Measurements from ENCODE around the gene BCAS3. TPM values are rescaled to one million over a fixed set of nuclear protein-coding genes. Genes with fewer than 3 reads are reported as not detected.
A peak's percentile ranks its signal among the peaks of the same experiment; 100 is the strongest.

BCAS3 gene
- total RNA-seq, 4 donors from 2014 or later = 41.0 to 81.4 (median 45.6) TPM

DNA sequence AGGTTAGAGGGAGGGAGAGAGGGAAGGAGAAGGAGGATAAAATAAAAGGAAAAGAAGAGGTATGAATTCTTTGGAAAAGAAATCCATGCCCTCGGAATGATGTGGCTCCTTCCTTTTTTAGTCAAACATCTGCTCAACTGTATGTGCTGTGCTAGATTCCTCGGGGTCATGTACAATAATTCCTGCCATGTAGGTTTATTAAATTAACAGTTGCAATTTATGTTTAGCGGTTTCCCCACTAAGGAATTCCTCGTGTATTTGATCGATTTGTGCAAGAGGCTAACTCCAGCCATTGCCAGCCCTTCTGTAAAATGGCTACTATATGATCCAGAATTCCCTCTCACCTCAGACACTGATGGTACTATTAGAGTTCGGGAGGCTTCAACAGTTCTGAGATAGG lies 639.0 kb downstream of the BCAS3 start:
- no peak for TF ChIP-seq EP300 (IDR thresholded peaks at IDR 0.05)
- TF ChIP-seq, protein P1, sequence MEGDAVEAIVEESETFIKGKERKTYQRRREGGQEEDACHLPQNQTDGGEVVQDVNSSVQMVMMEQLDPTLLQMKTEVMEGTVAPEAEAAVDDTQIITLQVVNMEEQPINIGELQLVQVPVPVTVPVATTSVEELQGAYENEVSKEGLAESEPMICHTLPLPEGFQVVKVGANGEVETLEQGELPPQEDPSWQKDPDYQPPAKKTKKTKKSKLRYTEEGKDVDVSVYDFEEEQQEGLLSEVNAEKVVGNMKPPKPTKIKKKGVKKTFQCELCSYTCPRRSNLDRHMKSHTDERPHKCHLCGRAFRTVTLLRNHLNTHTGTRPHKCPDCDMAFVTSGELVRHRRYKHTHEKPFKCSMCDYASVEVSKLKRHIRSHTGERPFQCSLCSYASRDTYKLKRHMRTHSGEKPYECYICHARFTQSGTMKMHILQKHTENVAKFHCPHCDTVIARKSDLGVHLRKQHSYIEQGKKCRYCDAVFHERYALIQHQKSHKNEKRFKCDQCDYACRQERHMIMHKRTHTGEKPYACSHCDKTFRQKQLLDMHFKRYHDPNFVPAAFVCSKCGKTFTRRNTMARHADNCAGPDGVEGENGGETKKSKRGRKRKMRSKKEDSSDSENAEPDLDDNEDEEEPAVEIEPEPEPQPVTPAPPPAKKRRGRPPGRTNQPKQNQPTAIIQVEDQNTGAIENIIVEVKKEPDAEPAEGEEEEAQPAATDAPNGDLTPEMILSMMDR (IDR thresholded peaks at IDR 0.05) = no peak
- no peak for TF ChIP-seq POLR2A (IDR thresholded peaks at IDR 0.05)
- TF ChIP-seq POLR2AphosphoS5 (IDR thresholded peaks at IDR 0.05) = no peak
- no peaks in the 10 kb centered on the region for H3K36me3 ChIP-seq
- 89% methylated on average over 6 of the region's 6 CpGs for whole genome bisulfite sequencing
- H3K27ac ChIP-seq = no peak overlapping the region
- peaks cover 23% of the 10 kb centered on the region for H3K4me1 ChIP-seq
- H3K9me3 ChIP-seq = no peaks in the 10 kb centered on the region
- no peaks in the 10 kb centered on the region for H3K27me3 ChIP-seq
- DNase-seq (ENCODE audit: low spot score in 2 of 2) = no peak
- no peak overlapping the region for H3K4me3 ChIP-seq

DNA sequence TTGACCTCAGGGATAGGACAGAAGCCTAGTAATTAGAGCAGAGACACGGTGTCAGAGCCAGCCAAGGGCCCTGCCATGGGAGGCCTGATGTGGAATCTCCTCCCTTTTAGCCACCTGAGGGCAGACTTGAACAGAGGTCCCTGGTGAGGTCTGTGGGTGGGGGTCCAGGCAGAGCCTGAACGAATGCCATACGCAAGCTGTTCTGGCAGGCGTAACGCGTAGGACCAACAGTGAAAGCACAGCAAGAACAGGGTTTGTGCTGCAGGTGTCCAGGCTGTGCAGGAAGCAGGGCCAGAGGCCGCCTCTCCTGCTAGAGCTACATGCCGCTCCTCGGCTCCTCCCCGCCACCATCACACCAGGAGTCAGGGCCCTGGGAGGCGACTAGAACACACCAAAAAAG lies 640.1 kb downstream of the BCAS3 start:
- WGBS = 98% methylated on average over 11 of the region's 11 CpGs
- H3K4me1 ChIP-seq = peaks cover 23% of the 10 kb centered on the region
- H3K9me3 ChIP-seq = no peaks in the 10 kb centered on the region
- no peaks in the 10 kb centered on the region for H3K36me3 ChIP-seq
- H3K27ac ChIP-seq = no peak overlapping the region
- DNase-seq (ENCODE audit: low spot score in 2 of 2) = no peak
- H3K4me3 ChIP-seq = no peak overlapping the region
- TF ChIP-seq POLR2A (IDR thresholded peaks at IDR 0.05) = no peak
- H3K27me3 ChIP-seq = no peaks in the 10 kb centered on the region

DNA sequence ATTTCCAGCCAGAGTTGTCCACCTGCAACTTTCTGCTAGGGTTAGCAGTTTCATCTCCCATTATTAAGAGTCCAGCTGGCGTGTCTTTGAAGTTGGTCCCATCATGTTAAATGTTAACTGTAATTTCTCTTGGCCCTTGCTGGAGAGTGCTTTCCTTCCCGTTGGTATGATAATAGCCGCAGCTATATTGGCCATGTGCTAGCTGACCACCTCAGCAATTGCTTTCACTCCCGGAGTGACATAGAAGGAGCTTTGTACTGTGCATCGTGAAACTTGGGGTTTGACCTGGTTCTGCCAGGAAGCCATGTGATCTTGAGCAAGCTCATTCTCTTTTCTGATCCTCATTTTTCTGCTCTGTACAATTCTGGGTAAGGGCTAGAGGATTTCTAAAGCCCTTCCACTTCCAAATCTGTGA lies 641.0 kb downstream of the BCAS3 start:
- H3K27ac ChIP-seq = no peak overlapping the region
- no peaks in the 10 kb centered on the region for H3K9me3 ChIP-seq
- TF ChIP-seq, protein P1 (IDR thresholded peaks at IDR 0.05) = no peak
- TF ChIP-seq POLR2AphosphoS5 (IDR thresholded peaks at IDR 0.05) (no peak), POLR2A (IDR thresholded peaks at IDR 0.05) (no peak), EP300 (IDR thresholded peaks at IDR 0.05) (no peak)
- no peaks in the 10 kb centered on the region for H3K36me3 ChIP-seq
- peaks cover 22% of the 10 kb centered on the region for H3K4me1 ChIP-seq
- DNase-seq (ENCODE audit: low spot score in 2 of 2) = no peak
- H3K27me3 ChIP-seq = no peaks in the 10 kb centered on the region
- WGBS = 84% methylated on average over 5 of the region's 5 CpGs
- H3K4me3 ChIP-seq = no peak overlapping the region

DNA sequence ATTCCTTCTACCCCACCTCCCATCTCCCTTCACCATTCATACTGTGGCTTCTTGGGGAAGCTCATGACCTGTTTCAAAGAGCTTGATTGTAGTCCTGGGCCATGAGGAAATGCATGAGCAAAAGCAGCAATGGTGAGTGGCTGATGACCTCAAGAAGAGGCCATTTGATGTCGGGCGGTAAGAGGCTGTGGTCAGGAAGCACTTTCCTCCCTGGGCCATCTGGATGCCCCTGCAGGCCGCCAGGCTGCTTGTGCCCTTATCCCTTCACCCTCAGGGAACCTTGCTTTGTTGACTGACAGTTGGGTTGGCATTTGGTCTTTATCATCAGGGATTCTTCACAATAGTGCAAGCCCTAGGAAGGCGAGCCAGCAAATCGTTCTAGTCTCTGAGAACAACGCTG lies 643.7 kb downstream of the BCAS3 start:
- TF ChIP-seq, protein P1 (IDR thresholded peaks at IDR 0.05) = no peak
- TF ChIP-seq EP300 (IDR thresholded peaks at IDR 0.05) = no peak
- TF ChIP-seq POLR2AphosphoS5 (IDR thresholded peaks at IDR 0.05) = no peak
- no peak for TF ChIP-seq POLR2A (IDR thresholded peaks at IDR 0.05)
- H3K4me1 ChIP-seq = peaks cover 4% of the 10 kb centered on the region
- H3K27me3 ChIP-seq = no peaks in the 10 kb centered on the region
- no peak for DNase-seq (ENCODE audit: low spot score in 2 of 2)
- no peaks in the 10 kb centered on the region for H3K9me3 ChIP-seq
- H3K4me3 ChIP-seq = no peak overlapping the region
- H3K27ac ChIP-seq = no peak overlapping the region
- H3K36me3 ChIP-seq = no peaks in the 10 kb centered on the region
- whole genome bisulfite sequencing = 94% methylated on average over 6 of the region's 6 CpGs

DNA sequence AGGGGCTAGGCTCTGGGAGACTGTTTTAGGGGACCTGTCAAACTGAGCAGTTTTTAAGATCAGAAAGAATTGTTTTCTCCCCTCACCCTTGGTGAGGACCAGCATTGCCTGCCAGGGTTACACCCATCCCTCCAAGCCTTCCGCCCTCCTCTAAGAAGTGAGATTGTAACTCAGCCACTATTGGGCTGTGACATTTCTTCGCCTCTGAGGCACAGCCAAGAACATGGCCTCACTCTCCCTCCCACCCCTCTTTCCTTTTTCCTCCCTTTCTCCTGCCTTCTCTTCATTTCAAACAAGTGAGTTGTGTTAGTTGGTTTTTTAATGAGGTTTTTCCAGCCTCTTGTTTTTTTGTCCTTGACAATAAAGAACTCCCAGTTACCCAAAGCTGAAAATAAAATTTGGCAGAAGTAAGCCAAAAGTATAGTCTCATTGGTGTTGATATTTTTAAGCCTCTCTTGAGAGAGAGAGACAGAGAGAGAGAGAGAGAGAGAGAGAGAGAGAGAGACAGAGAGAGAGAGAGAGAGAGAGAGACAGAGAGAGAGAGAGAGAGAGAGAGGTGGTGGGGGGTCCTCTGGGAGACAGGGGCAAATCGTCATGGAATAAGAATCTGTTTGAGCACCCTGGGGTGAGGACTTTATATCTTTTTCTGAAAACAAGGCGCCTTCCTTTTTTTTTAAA lies 644.8 kb downstream of the BCAS3 start:
- Histone ChIP-seq H3K4me1 (peaks cover 4% of the 10 kb centered on the region), H3K36me3 (no peaks in the 10 kb centered on the region), H3K9me3 (no peaks in the 10 kb centered on the region), H3K4me3 (no peak overlapping the region), H3K27ac (peak overlapping the region; percentile 27), H3K27me3 (no peaks in the 10 kb centered on the region)
- no peak for TF ChIP-seq EP300 (IDR thresholded peaks at IDR 0.05)
- no peak for TF ChIP-seq POLR2AphosphoS5 (IDR thresholded peaks at IDR 0.05)
- TF ChIP-seq, protein P1 (IDR thresholded peaks at IDR 0.05) = no peak
- no peak for TF ChIP-seq POLR2A (IDR thresholded peaks at IDR 0.05)
- 68% methylated on average over 4 of the region's 4 CpGs for WGBS
- DNase-seq (ENCODE audit: low spot score in 2 of 2) = no peak
